Measurements from ENCODE around the gene ECD.

Gene ECD

DNA sequence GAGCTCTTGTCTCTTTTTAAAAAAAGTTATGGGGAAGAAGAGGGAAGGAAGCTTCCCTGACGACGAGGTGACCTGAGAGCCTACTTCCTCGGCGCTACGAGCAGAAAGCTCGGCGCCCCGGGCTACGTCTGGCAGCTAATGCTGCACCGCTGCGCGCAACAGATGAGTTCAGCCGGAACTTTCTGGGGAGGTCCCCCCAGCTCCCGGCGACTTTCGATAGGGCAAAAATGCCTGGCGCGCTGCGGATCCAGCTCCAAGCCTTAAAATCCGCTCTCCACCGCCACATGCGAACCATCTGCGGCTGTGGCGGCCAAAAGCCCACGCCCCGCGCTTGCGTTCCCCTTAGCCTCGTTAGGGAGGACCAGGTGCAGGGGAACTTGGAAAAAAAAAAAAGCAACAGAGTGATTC is 71.8 kb downstream of the ECD start:
- DNase-seq = no peak

GRCh38 chr10:73095481-73096021 is 72.3 kb downstream of the ECD start:
- DNase-seq = no peak

DNA sequence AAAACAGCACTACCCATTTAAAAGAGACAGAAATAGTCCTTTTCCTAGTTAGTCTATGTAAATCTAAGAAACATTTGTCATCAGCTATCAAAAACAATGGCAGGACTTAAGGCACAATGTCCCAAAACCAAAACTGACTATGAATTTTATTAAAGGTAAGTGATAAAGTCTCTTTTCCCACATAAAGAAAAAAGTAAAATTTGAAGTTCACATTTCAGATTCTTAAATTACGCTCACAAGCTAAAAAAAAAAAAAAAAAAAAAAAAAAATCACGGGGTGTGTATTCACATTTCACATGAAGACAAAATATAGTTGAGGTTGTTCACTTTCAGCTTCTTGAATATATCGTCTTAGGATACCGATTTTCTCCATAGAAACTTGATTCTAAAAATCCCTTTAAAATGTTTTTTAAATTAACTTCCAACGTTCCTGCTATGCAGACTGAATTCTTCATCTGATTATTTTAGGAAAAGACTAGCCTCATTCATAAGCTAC is 72.8 kb downstream of the ECD start:
- DNase-seq = no peak

GRCh38 chr10:73093922-73094850 is 73.6 kb downstream of the ECD start:
- no peak for DNase-seq

DNA sequence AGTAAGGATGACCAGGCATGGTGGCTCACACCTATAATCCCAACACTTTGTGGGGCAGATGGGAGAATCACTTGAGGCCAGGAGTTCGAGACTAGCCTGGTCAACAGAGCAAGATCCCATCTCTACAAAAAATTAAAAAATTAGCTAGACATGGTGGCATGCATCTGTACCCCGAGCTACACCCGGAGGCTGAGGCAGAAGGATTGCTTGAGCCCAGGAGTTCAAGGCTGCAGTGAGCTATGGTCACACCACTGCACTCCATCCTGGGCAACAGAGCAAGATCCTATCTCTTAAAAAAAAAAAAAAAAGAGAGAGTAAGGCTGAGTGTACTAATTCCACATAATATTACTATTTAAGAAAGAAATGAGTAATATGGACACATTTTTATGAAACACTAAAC is 75.0 kb downstream of the ECD start:
- no peak for DNase-seq

GRCh38 chr10:73088304-73088703 is 79.5 kb downstream of the ECD start:
- DNase-seq = no peak

GRCh38 chr10:73086816-73087215 is 81.0 kb downstream of the ECD start:
- DNase-seq = no peak

DNA sequence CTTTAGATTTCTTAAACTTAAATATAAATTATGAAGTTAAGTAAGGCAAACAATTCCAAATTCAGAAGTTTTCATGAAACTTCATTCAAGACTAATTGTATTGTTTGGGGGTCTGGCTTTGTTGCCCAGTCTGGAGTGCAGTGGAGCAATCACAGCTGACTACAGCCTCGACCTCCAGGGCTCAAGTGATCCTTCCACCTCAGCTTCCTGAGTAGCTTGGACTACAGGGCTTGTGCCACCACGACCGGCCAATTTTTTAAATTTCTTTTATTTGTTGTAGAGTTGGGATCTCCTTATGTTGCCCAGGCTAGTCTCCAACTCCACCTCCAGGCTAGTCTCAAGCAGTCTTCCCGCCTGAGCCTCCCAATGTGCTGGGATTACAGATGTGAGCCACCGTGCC is 83.6 kb downstream of the ECD start:
- DNase-seq = no peak

All from NCI-H1930 (cell line).